ENCODE results near the gene CCT8L2. TPM values are rescaled to one million over a fixed set of nuclear protein-coding genes. Genes with fewer than 3 reads are reported as not detected.
"Not testable (repeated sequence)": the region's sequence is repeated elsewhere in the genome, so short reads cannot be mapped to it uniquely, and the experiment has no call there.

CCT8L2 gene
- total and polyA plus RNA-seq, 4 donors = not detected

GRCh38 chr22:16604257-16604998 is 11.8 kb upstream of the CCT8L2 start:
- not testable (repeated sequence) for H3K9me3 ChIP-seq (ENCODE audit: control insufficient read depth in 4 of 4, low read length in 3 of 4); H3K9ac ChIP-seq (ENCODE audit: low read depth in 1 of 2, low read length in 2 of 2); H3K36me3 ChIP-seq (ENCODE audit: control insufficient read depth in 4 of 4, insufficient read depth in 3 of 4, low read depth in 1 of 4, low read length in 3 of 4); DNase-seq (ENCODE audit: low spot score); H3K27me3 ChIP-seq (ENCODE audit: control insufficient read depth in 4 of 4, insufficient read depth in 4 of 4, low read length in 3 of 4); H3K4me3 ChIP-seq (ENCODE audit: low read depth in 1 of 3, low read length in 3 of 3); H3K27ac ChIP-seq (ENCODE audit: low read depth in 1 of 2, low read length in 2 of 2); H3K4me1 ChIP-seq (ENCODE audit: control insufficient read depth in 4 of 4, insufficient read depth in 4 of 4, low read length in 3 of 4)
- 45% methylated on average over 8 of the region's 8 CpGs for WGBS

GRCh38 chr22:16603770-16604242 is 11.2 kb upstream of the CCT8L2 start:
- H3K9me3 ChIP-seq (ENCODE audit: control insufficient read depth in 4 of 4, low read length in 3 of 4); DNase-seq (ENCODE audit: low spot score); H3K4me3 ChIP-seq (ENCODE audit: low read depth in 1 of 3, low read length in 3 of 3); H3K27me3 ChIP-seq (ENCODE audit: control insufficient read depth in 4 of 4, insufficient read depth in 4 of 4, low read length in 3 of 4); H3K4me1 ChIP-seq (ENCODE audit: control insufficient read depth in 4 of 4, insufficient read depth in 4 of 4, low read length in 3 of 4); H3K36me3 ChIP-seq (ENCODE audit: control insufficient read depth in 4 of 4, insufficient read depth in 3 of 4, low read depth in 1 of 4, low read length in 3 of 4); H3K9ac ChIP-seq (ENCODE audit: low read depth in 1 of 2, low read length in 2 of 2); H3K27ac ChIP-seq (ENCODE audit: low read depth in 1 of 2, low read length in 2 of 2): not testable (repeated sequence)
- WGBS = 20% methylated on average over 9 of the region's 9 CpGs

GRCh38 chr22:16603448-16603768 is 10.8 kb upstream of the CCT8L2 start:
- no peak for DNase-seq (ENCODE audit: low spot score)
- WGBS = 9% methylated on average over 6 of the region's 6 CpGs
- Histone ChIP-seq H3K9ac (ENCODE audit: low read depth in 1 of 2, low read length in 2 of 2) (no peak overlapping the region), H3K4me1 (ENCODE audit: control insufficient read depth in 4 of 4, insufficient read depth in 4 of 4, low read length in 3 of 4) (peaks cover 0 to 9% (median 0%) of the 10 kb centered on the region in 4 donors), H3K36me3 (ENCODE audit: control insufficient read depth in 4 of 4, insufficient read depth in 3 of 4, low read depth in 1 of 4, low read length in 3 of 4) (no peaks in the 10 kb centered on the region), H3K9me3 (ENCODE audit: control insufficient read depth in 4 of 4, low read length in 3 of 4) (peaks cover 0 to 2% (median 0%) of the 10 kb centered on the region in 4 donors), H3K27me3 (ENCODE audit: control insufficient read depth in 4 of 4, insufficient read depth in 4 of 4, low read length in 3 of 4) (peaks cover 0 to 4% (median 2%) of the 10 kb centered on the region in 4 donors), H3K4me3 (ENCODE audit: low read depth in 1 of 3, low read length in 3 of 3) (no peak overlapping the region), H3K27ac (ENCODE audit: low read depth in 1 of 2, low read length in 2 of 2) (no peak overlapping the region)
- no peak for TF ChIP-seq GABPA (IDR thresholded peaks at IDR 0.05 in 1 of 2, conservative IDR thresholded peaks at IDR 0.05 in 1 of 2)
- TF ChIP-seq RXRA (IDR thresholded peaks at IDR 0.05) = no peak
- TF ChIP-seq FOXA2 (IDR thresholded peaks at IDR 0.05) = no peak
- no peak for TF ChIP-seq HNF4A (conservative IDR thresholded peaks at IDR 0.05)
- no peak for TF ChIP-seq EGR1 (IDR thresholded peaks at IDR 0.05; ENCODE audit: low read depth in 2 of 2)
- TF ChIP-seq HNF4G (IDR thresholded peaks at IDR 0.05) = no peak
- no peak for TF ChIP-seq SP1 (IDR thresholded peaks at IDR 0.05)
- no peak for TF ChIP-seq FOXA1 (IDR thresholded peaks at IDR 0.05)
- TF ChIP-seq, protein P1, sequence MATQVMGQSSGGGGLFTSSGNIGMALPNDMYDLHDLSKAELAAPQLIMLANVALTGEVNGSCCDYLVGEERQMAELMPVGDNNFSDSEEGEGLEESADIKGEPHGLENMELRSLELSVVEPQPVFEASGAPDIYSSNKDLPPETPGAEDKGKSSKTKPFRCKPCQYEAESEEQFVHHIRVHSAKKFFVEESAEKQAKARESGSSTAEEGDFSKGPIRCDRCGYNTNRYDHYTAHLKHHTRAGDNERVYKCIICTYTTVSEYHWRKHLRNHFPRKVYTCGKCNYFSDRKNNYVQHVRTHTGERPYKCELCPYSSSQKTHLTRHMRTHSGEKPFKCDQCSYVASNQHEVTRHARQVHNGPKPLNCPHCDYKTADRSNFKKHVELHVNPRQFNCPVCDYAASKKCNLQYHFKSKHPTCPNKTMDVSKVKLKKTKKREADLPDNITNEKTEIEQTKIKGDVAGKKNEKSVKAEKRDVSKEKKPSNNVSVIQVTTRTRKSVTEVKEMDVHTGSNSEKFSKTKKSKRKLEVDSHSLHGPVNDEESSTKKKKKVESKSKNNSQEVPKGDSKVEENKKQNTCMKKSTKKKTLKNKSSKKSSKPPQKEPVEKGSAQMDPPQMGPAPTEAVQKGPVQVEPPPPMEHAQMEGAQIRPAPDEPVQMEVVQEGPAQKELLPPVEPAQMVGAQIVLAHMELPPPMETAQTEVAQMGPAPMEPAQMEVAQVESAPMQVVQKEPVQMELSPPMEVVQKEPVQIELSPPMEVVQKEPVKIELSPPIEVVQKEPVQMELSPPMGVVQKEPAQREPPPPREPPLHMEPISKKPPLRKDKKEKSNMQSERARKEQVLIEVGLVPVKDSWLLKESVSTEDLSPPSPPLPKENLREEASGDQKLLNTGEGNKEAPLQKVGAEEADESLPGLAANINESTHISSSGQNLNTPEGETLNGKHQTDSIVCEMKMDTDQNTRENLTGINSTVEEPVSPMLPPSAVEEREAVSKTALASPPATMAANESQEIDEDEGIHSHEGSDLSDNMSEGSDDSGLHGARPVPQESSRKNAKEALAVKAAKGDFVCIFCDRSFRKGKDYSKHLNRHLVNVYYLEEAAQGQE (IDR thresholded peaks at IDR 0.05) = no peak
- TF ChIP-seq TAF1 (conservative IDR thresholded peaks at IDR 0.05) = no peak
- TF ChIP-seq, protein P2, sequence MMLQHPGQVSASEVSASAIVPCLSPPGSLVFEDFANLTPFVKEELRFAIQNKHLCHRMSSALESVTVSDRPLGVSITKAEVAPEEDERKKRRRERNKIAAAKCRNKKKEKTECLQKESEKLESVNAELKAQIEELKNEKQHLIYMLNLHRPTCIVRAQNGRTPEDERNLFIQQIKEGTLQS (IDR thresholded peaks at IDR 0.05) = no peak
- TF ChIP-seq, protein P3, sequence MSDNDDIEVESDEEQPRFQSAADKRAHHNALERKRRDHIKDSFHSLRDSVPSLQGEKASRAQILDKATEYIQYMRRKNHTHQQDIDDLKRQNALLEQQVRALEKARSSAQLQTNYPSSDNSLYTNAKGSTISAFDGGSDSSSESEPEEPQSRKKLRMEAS (IDR thresholded peaks at IDR 0.05) = no peak
- no peak for TF ChIP-seq NR2F2 (IDR thresholded peaks at IDR 0.05)
- no peak for TF ChIP-seq RAD21 (IDR thresholded peaks at IDR 0.05)
- TF ChIP-seq, protein P4, sequence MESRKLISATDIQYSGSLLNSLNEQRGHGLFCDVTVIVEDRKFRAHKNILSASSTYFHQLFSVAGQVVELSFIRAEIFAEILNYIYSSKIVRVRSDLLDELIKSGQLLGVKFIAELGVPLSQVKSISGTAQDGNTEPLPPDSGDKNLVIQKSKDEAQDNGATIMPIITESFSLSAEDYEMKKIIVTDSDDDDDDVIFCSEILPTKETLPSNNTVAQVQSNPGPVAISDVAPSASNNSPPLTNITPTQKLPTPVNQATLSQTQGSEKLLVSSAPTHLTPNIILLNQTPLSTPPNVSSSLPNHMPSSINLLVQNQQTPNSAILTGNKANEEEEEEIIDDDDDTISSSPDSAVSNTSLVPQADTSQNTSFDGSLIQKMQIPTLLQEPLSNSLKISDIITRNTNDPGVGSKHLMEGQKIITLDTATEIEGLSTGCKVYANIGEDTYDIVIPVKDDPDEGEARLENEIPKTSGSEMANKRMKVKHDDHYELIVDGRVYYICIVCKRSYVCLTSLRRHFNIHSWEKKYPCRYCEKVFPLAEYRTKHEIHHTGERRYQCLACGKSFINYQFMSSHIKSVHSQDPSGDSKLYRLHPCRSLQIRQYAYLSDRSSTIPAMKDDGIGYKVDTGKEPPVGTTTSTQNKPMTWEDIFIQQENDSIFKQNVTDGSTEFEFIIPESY (IDR thresholded peaks at IDR 0.05) = no peak
- no peak for TF ChIP-seq JUND (IDR thresholded peaks at IDR 0.05)
- TF ChIP-seq YY1 (IDR thresholded peaks at IDR 0.05) = no peak
- TF ChIP-seq, protein P5, sequence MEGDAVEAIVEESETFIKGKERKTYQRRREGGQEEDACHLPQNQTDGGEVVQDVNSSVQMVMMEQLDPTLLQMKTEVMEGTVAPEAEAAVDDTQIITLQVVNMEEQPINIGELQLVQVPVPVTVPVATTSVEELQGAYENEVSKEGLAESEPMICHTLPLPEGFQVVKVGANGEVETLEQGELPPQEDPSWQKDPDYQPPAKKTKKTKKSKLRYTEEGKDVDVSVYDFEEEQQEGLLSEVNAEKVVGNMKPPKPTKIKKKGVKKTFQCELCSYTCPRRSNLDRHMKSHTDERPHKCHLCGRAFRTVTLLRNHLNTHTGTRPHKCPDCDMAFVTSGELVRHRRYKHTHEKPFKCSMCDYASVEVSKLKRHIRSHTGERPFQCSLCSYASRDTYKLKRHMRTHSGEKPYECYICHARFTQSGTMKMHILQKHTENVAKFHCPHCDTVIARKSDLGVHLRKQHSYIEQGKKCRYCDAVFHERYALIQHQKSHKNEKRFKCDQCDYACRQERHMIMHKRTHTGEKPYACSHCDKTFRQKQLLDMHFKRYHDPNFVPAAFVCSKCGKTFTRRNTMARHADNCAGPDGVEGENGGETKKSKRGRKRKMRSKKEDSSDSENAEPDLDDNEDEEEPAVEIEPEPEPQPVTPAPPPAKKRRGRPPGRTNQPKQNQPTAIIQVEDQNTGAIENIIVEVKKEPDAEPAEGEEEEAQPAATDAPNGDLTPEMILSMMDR (IDR thresholded peaks at IDR 0.05; ENCODE audit: low read depth, low read length, missing input control) = no peak

Measured in liver (tissue), 9 donors.